HepG2 (cell line): ENCODE data around the gene RPL26. TPM values are rescaled to one million over a fixed set of nuclear protein-coding genes. Genes with fewer than 3 reads are reported as not detected.

Experiments
- BCLAF1 ChIP-seq: fragments of 450-650 bp; IDR thresholded peaks from 2 replicates; pipeline ENCODE4 v1.6.1; 2017; ENCODE audit warnings: mild to moderate bottlenecking
- FOXP4 ChIP-seq: sonication (generic); formaldehyde crosslinking; IDR thresholded peaks from 2 replicates; pipeline ENCODE4 v1.4.0; 2020; ENCODE audit warnings: missing genetic modification reagents
- KLF13 ChIP-seq: sonication (generic); formaldehyde crosslinking; IDR thresholded peaks from 2 replicates; pipeline ENCODE4 v1.4.0; 2020; ENCODE audit warnings: mild to moderate bottlenecking, missing genetic modification reagents
- MTERF4 ChIP-seq: sonication (generic); formaldehyde crosslinking; IDR thresholded peaks from 2 replicates; pipeline ENCODE4 v1.8.0; 2023; ENCODE audit warnings: mild to moderate bottlenecking, missing genetic modification reagents
- NFATC3 ChIP-seq: sonication (generic); formaldehyde crosslinking; IDR thresholded peaks from 2 replicates; pipeline ENCODE4 v1.5.1; 2020; ENCODE audit warnings: mild to moderate bottlenecking, missing genetic modification reagents
- RBM39 ChIP-seq: fragments of 200-400 bp; formaldehyde crosslinking; IDR thresholded peaks from one replicate; pipeline ENCODE4 v1.6.1; 2018; ENCODE audit warnings: antibody characterized with exemption, mild to moderate bottlenecking, low read depth, low read length; ENCODE audit not compliant: poor library complexity, severe bottlenecking
- TBP ChIP-seq: sonication (generic); formaldehyde crosslinking; IDR thresholded peaks from 2 replicates; pipeline ENCODE4 v1.5.0; 2020; ENCODE audit warnings: missing genetic modification reagents
- TEAD3 ChIP-seq: optimal IDR thresholded peaks from 2 replicates; pipeline ENCODE3; 2016; ENCODE audit warnings: borderline replicate concordance
- ZFP41 ChIP-seq: sonication (generic); formaldehyde crosslinking; IDR thresholded peaks from 2 replicates; pipeline ENCODE4 v1.4.0; 2020; ENCODE audit warnings: mild to moderate bottlenecking, missing genetic modification reagents, borderline replicate concordance
- ZFX ChIP-seq: sonication (generic); formaldehyde crosslinking; IDR thresholded peaks from 2 replicates; pipeline ENCODE4 v1.4.0; 2020; ENCODE audit warnings: mild to moderate bottlenecking, low read depth, missing genetic modification reagents, moderate library complexity
- ZNF142 ChIP-seq: sonication (generic); formaldehyde crosslinking; IDR thresholded peaks from 2 replicates; pipeline ENCODE4 v1.4.0; 2020; ENCODE audit warnings: missing genetic modification reagents
- ZNF383 ChIP-seq: sonication (generic); formaldehyde crosslinking; IDR thresholded peaks from 2 replicates; pipeline ENCODE4 v1.4.0; 2020; ENCODE audit warnings: missing genetic modification reagents, mild to moderate bottlenecking, borderline replicate concordance
- ZNF484 ChIP-seq: sonication (generic); formaldehyde crosslinking; IDR thresholded peaks from 2 replicates; pipeline ENCODE4 v1.5.1; 2020; ENCODE audit warnings: mild to moderate bottlenecking, low read depth, missing genetic modification reagents, borderline replicate concordance
- ZNF776 ChIP-seq: sonication (generic); formaldehyde crosslinking; IDR thresholded peaks from 2 replicates; pipeline ENCODE4 v1.4.0; 2020; ENCODE audit warnings: mild to moderate bottlenecking, missing genetic modification reagents
- polyA plus RNA-seq, 8 experiments: library from polyadenylated mRNA; depleted of rRNA in 3 of 8; stranded (reverse) in 7 of 8; unstranded in 1 of 8; fragments of >200 nt; fragmentation: Illumina TruSeq in 4 of 8; extraction: Trizol in 4 of 8; gene quantifications; 2 replicates each; pipeline versions ENCODE4 v1.2.1 to v1.2.3, GENCODE V29; 2011 to 2016; ENCODE audit warnings: low read depth in 4 of 8, missing spikeins in 1 of 8, mixed read lengths in 1 of 8; ENCODE audit not compliant: insufficient read depth in 1 of 8
- total RNA-seq, 5 experiments: library from RNA; depleted of rRNA; stranded (reverse); fragments of >200 nt; fragmentation: Illumina TruSeq; extraction: Trizol; gene quantifications; 2 replicates each; pipeline ENCODE4 v1.2.3, GENCODE V29; 2016; ENCODE audit warnings: low read depth in 1 of 5

The RPL26 gene
- total and polyA plus RNA-seq, 2 of the 13 experiments (the other 11 are each of a cell fraction or from before 2014, with no cell fraction given): 2,817 to 3,529 TPM

GRCh38 chr17:8420041-8420934 is 37.3 kb upstream of the RPL26 start (continued):
- no peak for TF ChIP-seq ZNF484
- TF ChIP-seq TEAD3 (CRISPR knock-in tag): peak; percentile 90
- peak; percentile 56 for TF ChIP-seq ZFX (CRISPR knock-in tag)
- no peak for TF ChIP-seq ZNF383 (CRISPR knock-in tag)
- peak; percentile 97 for TF ChIP-seq FOXP4 (CRISPR knock-in tag)
- TF ChIP-seq BCLAF1: no peak
- no peak for TF ChIP-seq ZNF142 (CRISPR knock-in tag)
- TF ChIP-seq MTERF4 (CRISPR knock-in tag): 0 out of 2 replicates have a peak, but pooled peaks have one; percentile 49
- TF ChIP-seq KLF13 (CRISPR knock-in tag): no peak
- TF ChIP-seq TBP: no peak
- no peak for TF ChIP-seq ZNF776
- no peak for TF ChIP-seq NFATC3 (CRISPR knock-in tag)
- TF ChIP-seq ZFP41: no peak
- TF ChIP-seq RBM39: no peak
